H54 (cell line): ENCODE measurements around the gene PLAGL1.
"Not testable (repeated sequence)": the region's sequence is repeated elsewhere in the genome, so short reads cannot be mapped to it uniquely, and the experiment has no call there.

Source experiments
- DNase-seq: peaks from one replicate; pipeline ENCODE4 v3.0.0; 2011; ENCODE audit warnings: low spot score, mixed read lengths; ENCODE audit not compliant: insufficient read length
- FAIRE-seq: peaks from 3 replicates; lab custom pipeline; 2011; peaks lifted over from hg19 to GRCh38; lab: Jason Lieb, UNC
- POLR2A ChIP-seq: IDR thresholded peaks from 2 replicates; pipeline ENCODE4 v1.6.1; 2011; ENCODE audit warnings: low read depth, mild to moderate bottlenecking, low read length

PLAGL1 gene

DNA sequence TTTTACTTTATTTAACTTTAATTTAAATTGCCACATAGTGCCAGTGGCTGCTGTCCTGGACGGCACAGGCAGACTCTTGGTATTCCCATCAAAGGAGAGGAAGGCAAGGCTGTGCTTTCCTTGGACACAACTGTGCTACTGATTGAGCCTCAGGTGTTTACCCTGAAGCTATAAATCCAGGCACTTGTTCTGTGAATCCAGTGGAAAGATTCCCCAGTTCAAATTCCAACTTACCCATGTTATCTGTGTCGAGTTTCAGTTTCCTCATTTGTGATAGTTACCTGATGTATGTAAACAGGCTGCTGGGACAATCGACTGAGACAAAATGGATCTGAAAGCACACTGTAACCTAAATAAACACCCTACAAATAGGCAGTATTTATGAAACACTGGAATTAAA is 57.2 kb downstream of the PLAGL1 start:
- FAIRE-seq (no peak), DNase-seq (no peak)
- TF ChIP-seq POLR2A = no peak

GRCh38 chr6:143949962-143950361 is 58.1 kb downstream of the PLAGL1 start:
- DNase-seq = no peak
- no peak for TF ChIP-seq POLR2A
- FAIRE-seq = no peak

- DNase-seq (no peak), FAIRE-seq (no peak)
- TF ChIP-seq POLR2A = no peak
Observed at GRCh38 chr6:143949535-143949934, 58.5 kb downstream of the PLAGL1 start.

- FAIRE-seq (no peak), DNase-seq (no peak)
- TF ChIP-seq POLR2A = no peak
Observed at GRCh38 chr6:143948208-143948607, 59.9 kb downstream of the PLAGL1 start.

GRCh38 chr6:143941852-143942627 is 66.0 kb downstream of the PLAGL1 start:
- DNase-seq (peak; percentile 23), FAIRE-seq (no peak)
- TF ChIP-seq POLR2A = no peak

DNA sequence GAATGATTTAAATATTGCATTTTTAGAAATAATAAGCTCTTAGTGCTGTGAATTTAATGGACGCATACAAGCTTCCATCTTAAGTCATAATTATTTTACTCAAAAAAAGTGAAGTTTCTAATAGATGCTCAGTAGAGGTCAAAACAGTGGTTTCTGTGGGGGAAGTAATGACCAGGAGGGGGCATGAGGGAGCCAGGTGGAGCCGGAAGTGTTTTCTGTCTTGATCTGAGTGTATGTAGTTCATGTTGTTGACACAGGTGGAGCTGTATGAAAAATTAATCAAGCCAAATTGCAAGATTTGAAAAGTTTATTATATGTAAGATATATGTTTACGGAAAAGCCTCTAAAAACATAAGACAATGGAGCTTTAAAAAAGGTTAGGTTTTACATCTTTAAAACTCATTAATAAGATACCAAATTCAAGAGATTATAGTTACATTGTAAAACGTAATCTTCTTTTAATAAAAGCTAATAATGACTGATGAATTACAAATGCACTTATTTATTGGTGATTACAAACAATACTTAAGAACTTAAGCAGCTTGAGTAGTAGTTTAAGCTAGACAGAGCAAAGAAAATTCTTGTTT is 68.0 kb downstream of the PLAGL1 start:
- FAIRE-seq = no peak
- TF ChIP-seq POLR2A = no peak

GRCh38 chr6:143939364-143939763 is 68.7 kb downstream of the PLAGL1 start:
- FAIRE-seq (no peak), DNase-seq (no peak)

More for the DNA sequence above, 68.0 kb downstream of the PLAGL1 start:
- peak; percentile 15 for DNase-seq

DNA sequence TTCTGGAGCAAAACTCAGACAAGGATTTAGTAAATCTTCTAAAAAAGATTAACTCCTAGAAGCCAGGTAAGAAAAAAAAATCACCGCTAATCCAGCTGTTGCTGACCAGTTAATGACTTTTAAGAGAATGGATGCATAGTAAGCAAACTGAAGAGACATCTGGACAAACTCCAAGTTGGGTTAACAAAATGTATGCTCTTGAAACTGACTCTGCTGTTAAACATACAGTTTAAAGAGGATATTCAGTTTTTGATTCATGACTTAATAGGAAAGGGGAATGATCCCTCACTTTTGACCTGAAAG is 70.4 kb downstream of the PLAGL1 start:
- FAIRE-seq (no peak), DNase-seq (no peak)
- TF ChIP-seq POLR2A = no peak

More at GRCh38 chr6:143939364-143939763, 68.7 kb downstream of the PLAGL1 start:
- TF ChIP-seq POLR2A = no peak

DNA sequence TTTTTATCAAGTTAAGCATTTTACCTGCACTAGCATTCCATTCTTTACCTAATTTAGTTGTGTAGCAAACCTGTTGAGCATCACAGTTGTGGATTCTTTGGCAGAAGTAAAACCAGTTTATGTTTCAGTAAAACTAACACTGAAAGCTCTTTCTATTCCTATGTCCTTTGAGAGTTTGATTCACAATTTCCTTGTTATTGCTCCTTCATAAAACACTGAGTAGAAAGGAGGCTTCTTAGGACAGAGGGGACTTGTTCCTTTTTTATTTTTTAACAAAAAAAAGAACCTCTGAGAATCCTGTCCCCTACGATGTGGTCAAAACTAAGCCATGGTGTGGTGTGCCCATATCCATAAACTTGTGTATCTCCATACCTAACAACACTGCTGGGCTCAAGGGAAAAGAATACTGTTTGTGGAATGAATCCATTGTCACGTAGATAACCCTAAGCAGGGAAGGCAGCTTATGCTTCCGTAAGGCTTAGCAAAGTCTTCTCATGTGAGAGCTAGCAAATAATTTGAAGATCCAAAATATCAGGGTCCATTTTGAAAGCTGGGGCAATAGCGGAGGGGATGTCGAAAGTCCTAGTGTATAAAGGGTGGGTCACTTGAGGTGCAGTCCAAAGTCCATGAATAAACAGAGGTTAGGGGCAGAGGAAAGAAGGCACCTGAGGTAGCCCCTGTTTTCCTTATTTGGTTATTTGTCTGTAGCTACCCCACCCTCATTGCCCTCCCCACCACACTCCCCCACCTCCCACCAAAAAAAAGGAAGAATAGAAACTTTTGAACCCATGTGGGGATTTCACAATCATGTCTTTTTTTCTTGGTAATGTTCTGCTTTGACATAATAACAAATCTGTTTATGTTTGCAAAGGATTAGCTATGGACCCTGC is 71.0 kb downstream of the PLAGL1 start:
- DNase-seq = no peak
- no peak for TF ChIP-seq POLR2A
- FAIRE-seq = no peak

GRCh38 chr6:143936347-143936746 is 71.7 kb downstream of the PLAGL1 start:
- no peak for DNase-seq
- no peak for FAIRE-seq
- TF ChIP-seq POLR2A = no peak

- TF ChIP-seq POLR2A = no peak
- FAIRE-seq (no peak), DNase-seq (no peak)
Observed at GRCh38 chr6:143934867-143935266, 73.2 kb downstream of the PLAGL1 start.

GRCh38 chr6:143934331-143934730 is 73.7 kb downstream of the PLAGL1 start:
- no peak for DNase-seq
- no peak for TF ChIP-seq POLR2A
- FAIRE-seq = no peak

DNA sequence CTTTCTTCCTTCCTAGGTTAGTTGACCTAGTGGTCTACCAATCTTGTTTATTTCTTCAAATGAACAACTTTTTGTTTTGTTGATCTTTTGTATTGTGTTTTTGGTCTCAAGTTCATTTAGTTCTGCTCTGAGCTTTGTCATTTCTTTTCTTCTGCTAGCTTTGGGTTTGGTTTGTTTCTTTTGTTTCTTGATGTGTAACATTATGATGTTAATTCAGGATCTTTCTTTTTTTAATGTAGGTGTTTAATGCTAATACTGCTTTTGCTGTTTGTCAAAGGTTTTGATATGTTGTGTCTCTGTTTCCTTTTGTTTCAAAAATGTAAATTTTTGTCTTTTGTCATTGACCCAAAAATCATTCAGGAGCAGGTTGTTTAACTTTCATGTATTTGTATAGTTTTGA is 78.1 kb downstream of the PLAGL1 start:
- no peak for TF ChIP-seq POLR2A
- DNase-seq (no peak), FAIRE-seq (no peak)

DNA sequence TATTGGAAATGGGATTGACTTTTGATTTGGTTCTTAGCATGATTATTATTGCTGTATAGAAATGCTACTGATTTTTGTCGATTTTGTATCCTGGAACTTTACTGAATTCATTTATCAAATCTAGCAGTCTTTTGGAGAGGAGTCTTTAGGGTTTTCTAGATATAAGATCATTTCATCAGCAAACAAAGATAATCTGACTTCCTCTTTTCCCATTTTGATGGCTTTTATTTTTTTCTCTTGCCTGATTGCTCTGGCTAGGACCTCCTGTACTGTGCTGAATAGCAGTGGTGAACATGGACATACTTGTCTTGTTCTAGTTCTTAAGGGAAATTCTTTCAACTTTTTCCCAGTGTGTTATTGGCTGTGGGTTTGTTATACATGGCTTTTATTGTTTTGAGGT is 79.2 kb downstream of the PLAGL1 start:
- FAIRE-seq = no peak
- no peak for DNase-seq
- TF ChIP-seq POLR2A = no peak

- not testable (repeated sequence) for FAIRE-seq, DNase-seq
Observed at GRCh38 chr6:143917026-143917425, 91.0 kb downstream of the PLAGL1 start.
